ENCODE data around the gene GALNT9. TPM values are rescaled to one million over a fixed set of nuclear protein-coding genes. Genes with fewer than 3 reads are reported as not detected.

Gene GALNT9
- total RNA-seq, 4 donors from 2014 or later = 0.13 TPM; not detected in 3

DNA sequence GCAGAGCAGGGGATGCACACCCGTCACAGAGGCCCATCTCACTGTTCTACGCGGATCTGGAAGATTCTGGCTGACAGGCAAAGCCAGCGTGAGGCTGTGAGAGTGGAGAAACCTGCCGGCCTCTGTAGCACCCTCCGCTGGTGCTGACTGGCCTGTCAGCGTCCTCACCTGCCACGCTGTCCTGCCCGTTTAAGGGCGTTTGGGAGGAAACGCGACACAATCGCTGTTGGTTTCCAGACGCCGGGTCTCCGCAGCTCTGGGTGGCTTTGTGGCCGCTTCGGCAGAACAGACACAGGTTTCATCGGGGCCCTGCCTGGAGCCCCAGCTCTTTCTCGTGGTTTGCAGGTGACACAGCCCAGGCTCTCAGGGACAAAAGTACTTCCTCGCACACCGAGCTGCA lies 114.5 kb downstream of the GALNT9 start:
- TF ChIP-seq POLR2A (IDR thresholded peaks at IDR 0.05) = no peak
- TF ChIP-seq, protein P1, sequence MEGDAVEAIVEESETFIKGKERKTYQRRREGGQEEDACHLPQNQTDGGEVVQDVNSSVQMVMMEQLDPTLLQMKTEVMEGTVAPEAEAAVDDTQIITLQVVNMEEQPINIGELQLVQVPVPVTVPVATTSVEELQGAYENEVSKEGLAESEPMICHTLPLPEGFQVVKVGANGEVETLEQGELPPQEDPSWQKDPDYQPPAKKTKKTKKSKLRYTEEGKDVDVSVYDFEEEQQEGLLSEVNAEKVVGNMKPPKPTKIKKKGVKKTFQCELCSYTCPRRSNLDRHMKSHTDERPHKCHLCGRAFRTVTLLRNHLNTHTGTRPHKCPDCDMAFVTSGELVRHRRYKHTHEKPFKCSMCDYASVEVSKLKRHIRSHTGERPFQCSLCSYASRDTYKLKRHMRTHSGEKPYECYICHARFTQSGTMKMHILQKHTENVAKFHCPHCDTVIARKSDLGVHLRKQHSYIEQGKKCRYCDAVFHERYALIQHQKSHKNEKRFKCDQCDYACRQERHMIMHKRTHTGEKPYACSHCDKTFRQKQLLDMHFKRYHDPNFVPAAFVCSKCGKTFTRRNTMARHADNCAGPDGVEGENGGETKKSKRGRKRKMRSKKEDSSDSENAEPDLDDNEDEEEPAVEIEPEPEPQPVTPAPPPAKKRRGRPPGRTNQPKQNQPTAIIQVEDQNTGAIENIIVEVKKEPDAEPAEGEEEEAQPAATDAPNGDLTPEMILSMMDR (IDR thresholded peaks at IDR 0.05) = no peak
- no peak overlapping the region for H3K4me3 ChIP-seq (ENCODE audit: low read depth, poor library complexity, severe bottlenecking)
- WGBS, 2 donors = 52 to 53% methylated on average over 22 of the region's 22 CpGs
- DNase-seq (ENCODE audit: low spot score in 2 of 2) = no peak
- intact Hi-C loops (cut with DNase I; ENCODE audit: low total_unique reads) = no loop called here

DNA sequence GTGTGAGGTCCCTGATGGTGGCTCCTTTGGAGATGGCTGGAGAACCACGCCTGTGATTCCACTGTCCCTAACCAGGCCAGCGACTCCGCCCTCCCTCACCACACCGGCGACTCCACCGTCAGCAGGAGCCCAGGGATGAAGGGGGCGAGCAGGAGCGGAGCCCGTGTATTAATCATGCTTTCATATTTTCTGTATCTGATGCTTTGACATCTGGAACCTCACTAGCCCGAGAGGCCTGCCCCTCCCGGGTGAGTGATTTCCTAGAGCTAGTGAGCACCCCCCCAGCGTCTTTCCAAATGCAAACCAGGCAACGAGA lies 115.3 kb downstream of the GALNT9 start:
- 72 to 79% methylated on average over 13 of the region's 13 CpGs for WGBS, 2 donors
- DNase-seq (ENCODE audit: low spot score in 2 of 2) = no peak
- TF ChIP-seq, protein P1 (IDR thresholded peaks at IDR 0.05) = no peak
- no peak for TF ChIP-seq POLR2A (IDR thresholded peaks at IDR 0.05)
- intact Hi-C loops (cut with DNase I; ENCODE audit: low total_unique reads) = no loop called here
- no peak overlapping the region for H3K4me3 ChIP-seq (ENCODE audit: low read depth, poor library complexity, severe bottlenecking)

DNA sequence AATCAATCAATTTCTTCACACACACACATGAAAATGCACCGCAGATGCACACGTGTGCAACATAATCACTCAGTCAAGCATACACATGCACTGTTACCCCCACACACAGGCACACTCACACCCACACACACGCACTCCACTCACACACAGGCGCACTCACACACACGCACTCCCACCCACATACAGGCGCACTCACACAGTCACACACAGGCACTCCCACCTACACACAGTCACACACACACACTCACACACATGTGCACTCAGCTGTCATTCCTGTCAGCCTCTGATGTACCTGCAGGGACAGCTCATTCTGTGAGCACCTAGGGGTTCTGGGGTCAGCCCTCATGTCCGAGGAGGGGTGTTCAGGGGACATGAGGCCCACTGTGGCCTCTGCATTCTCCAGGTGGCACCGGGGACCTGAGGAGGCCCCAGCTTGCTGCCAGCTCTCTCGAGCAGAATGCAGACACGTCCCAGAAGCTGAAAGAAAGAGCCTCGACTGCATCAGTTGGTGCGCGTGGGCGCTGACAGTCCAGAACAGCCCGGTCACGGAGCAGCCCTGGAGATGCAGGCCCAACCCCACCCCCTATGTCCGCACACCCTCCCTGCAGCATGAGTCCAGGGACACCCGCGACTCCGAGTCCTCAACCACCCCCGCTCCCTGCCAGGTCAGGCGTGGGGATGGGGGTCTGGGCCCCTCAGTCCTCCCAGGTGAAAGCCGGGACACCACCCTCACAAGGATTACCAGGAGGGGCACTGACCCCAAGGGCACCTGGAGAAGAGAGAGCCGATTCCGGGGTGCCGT lies 115.8 kb downstream of the GALNT9 start:
- DNase-seq (ENCODE audit: low spot score in 2 of 2) = no peak
- TF ChIP-seq, protein P1 (IDR thresholded peaks at IDR 0.05) = no peak
- no peak for TF ChIP-seq POLR2A (IDR thresholded peaks at IDR 0.05)
- no peak overlapping the region for H3K4me3 ChIP-seq (ENCODE audit: low read depth, poor library complexity, severe bottlenecking)
- WGBS, 2 donors = 79 to 86% methylated on average over 19 to 22 of the region's 26 CpGs
- intact Hi-C loops (cut with DNase I; ENCODE audit: low total_unique reads) = no loop called here

DNA sequence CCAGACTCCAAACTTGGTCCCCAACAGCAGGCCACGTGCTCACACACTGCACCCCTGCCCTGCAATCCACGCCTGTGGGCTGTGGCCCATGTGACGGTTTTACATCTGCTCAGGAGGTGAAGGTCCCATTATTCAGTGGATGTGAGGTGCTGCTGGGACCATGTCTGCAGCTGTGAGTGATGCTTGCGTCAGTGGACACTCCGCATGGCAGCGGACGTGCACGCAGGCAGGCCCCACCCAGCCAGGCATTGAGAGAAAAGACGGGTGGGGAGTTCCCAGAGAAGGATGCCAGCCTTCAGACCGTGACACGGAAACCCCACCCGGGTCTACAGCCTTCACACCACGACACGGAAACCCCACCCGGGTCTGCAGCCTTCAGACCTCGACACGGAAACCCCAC lies 117.6 kb downstream of the GALNT9 start:
- 82 to 86% methylated on average over 12 to 17 of the region's 17 CpGs for WGBS, 2 donors
- intact Hi-C loops (cut with DNase I; ENCODE audit: low total_unique reads) = no loop called here
- no peak overlapping the region for H3K4me3 ChIP-seq (ENCODE audit: low read depth, poor library complexity, severe bottlenecking)
- no peak for DNase-seq (ENCODE audit: low spot score in 2 of 2)
- TF ChIP-seq POLR2A (IDR thresholded peaks at IDR 0.05) = no peak
- TF ChIP-seq, protein P1 (IDR thresholded peaks at IDR 0.05) = no peak

DNA sequence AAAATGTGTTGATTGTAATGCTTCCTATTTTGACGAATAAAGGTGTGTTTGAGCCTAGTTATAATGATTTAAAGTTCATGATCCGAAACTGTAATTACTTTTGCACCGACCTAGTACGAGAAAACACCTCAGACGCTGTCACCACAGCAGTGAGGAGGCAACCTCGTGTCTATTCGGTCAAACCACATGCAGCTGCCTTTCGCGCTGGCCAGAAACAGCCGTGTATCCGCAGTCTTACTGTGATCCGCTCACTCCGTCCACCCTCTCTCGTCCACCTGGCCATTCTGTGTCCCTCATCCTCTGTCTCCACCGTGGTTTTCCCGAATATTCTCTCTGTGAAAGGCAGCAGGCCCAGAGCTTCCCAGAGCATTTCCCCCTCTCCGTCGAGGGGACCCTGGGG lies 118.1 kb downstream of the GALNT9 start:
- 90 to 92% methylated on average over 18 of the region's 18 CpGs for WGBS, 2 donors
- DNase-seq (ENCODE audit: low spot score in 2 of 2) = no peak
- H3K4me3 ChIP-seq (ENCODE audit: low read depth, poor library complexity, severe bottlenecking) = no peak overlapping the region
- intact Hi-C loops (cut with DNase I; ENCODE audit: low total_unique reads) = no loop called here
- TF ChIP-seq, protein P1 (IDR thresholded peaks at IDR 0.05) = no peak
- TF ChIP-seq POLR2A (IDR thresholded peaks at IDR 0.05) = no peak

Data from lower leg skin (tissue), 4 donors.